SK-N-DZ (cell line): ENCODE data around the gene SWI5.
"Not testable (repeated sequence)": the region's sequence is repeated elsewhere in the genome, so short reads cannot be mapped to it uniquely, and the experiment has no call there.

Source experiments
- DNase-seq: peaks from one replicate; pipeline ENCODE4 v3.0.0-alpha.2; 2015; ENCODE audit warnings: low spot score

The SWI5 gene

DNA sequence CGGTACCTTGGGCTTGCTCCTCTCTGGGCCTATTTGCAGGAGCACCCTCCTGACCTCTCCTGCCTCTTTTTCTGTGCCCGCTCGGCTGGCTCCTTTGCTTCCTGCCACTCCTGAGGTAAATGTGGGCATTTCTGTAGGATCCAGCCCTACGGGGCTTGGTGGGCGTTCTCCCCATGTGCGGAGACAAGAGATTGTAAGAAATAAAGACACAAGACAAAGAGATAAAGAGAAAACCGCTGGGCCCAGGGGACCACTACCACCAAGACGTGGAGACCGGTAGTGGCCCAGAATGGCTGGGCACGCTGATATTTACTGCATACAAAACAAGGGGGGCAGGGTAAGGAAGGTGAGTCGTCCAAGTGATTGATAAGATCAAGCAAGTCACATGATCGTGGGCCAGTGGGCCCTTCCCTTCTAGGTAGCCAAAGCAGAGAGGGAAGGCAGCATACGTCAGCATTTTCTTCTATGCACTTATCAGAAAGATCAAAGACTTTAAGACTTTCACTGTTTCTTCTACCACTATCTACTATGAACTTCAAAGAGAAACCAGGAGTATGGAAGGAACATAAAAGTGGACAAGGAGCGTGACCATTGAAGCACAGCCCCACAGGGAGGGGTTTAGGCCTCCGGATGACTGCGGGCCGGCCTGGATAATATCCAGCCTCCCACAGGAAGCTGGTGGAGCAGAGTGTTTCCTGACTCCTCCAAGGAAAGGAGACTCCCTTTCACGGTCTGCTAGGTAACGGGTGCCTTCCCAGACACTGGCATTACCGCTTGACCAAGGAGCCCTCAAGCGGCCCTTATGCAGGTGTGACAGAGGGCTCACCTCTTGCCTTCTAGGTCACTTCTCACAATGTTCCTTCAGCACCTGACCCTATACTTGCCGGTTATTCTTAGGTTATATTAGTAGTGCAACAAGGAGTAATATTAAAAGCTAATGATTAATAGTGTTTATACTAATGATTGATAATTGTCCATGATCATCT, 3.3 kb downstream of the SWI5 start:
- DNase-seq, result not testable (repeated sequence)

DNA sequence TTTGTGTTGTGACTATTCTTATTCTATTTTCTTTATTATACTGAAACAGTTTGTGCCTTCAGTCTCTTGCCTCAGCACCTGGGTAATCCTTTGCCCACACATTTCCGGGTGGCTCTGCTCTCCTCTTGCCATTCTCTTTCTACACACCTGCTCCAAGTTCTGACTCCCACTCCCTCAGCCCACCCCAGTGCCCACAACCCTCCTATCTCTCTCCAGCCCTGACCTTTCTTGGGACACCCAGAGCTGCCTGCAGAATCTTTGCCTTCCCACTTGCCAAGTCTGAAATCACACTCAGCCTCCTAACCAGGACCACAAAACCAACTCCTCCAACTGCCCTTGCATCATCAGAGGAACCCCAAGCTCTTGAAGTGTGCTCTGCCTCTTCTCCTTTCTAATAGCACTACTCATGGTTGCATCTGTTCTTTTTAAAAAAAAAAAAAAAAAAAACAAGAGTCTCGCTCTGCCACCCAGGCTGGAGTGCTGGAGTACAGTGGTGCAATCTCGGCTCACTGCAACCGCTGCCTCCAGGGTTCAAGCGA, 4.1 kb downstream of the SWI5 start:
- DNase-seq, result no peak

DNA sequence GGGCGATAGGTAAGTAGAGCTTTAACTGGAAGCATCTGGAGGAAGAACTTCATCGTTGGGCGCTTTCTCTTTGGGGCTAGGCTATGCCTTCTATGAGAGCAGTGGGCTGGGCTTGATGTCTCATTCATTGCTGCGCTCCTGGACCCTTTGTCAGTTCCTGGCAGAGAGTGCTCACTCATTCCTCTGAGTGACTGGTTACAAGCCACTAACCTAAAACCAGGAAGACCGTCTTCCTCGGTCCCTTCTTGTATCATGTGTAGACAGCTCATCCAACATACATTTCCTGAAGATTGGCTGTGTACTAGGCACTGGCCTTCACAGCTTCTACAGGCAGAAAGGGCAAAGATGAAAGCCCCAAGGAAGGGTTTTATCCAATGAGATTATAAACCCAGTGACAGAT, 6.4 kb downstream of the SWI5 start:
- DNase-seq, result no peak

DNA sequence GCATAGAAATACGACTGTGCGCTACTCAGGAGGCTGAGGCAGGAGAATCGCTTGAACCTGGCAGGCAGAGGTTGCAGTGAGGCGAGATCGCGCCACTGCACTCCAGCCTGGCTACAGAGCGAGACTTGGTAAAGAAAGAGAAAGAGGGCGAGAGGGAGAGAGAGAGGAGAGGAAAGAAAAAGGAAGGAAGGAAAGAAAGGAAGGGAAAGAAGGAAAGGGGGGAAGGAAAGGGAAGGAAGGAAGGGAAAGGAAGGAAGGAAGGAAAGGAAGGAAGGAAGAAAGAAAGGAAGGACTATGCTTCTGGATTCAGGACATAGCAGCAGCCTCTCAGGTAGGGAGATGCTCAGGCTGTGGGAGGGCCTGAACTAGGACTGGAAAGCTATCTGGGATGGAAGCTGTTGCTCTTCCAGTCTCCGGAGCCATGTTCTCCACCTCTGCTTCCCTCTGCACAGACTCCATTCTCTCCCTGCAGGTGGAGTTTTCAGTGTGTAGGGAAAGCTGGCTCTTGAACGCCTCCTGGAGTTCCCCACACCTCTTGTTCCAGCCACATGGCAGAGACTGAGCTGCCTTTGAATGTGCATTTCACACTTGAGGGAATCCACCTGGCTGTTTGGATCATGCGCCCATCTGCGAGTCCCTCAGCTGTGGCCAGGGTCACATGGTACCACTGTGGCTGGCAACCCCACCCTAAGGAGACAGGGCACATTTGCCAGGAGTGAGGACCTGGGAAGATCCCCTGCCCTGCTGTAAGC, 9.1 kb downstream of the SWI5 start:
- no peak for DNase-seq

DNA sequence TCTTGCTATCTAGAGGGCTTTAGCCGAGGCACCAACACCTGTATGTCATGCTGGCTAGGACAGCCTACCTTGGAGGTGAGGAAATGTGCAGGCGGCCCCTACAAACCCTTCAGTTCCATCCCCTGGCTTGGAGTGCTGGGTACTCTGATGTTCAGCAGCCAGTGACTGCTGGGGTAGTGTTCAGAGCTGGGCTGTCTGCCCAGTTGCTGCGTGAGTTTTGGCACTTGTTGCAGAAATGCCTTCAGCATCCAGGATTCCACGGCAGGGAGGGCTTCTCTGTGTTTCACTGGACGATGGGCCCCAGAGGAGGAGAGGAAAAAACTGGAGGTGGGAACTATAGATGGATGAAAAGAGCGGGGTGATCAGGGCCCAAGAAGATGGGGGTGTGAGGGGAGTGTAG, 10.4 kb downstream of the SWI5 start:
- no peak for DNase-seq

DNA sequence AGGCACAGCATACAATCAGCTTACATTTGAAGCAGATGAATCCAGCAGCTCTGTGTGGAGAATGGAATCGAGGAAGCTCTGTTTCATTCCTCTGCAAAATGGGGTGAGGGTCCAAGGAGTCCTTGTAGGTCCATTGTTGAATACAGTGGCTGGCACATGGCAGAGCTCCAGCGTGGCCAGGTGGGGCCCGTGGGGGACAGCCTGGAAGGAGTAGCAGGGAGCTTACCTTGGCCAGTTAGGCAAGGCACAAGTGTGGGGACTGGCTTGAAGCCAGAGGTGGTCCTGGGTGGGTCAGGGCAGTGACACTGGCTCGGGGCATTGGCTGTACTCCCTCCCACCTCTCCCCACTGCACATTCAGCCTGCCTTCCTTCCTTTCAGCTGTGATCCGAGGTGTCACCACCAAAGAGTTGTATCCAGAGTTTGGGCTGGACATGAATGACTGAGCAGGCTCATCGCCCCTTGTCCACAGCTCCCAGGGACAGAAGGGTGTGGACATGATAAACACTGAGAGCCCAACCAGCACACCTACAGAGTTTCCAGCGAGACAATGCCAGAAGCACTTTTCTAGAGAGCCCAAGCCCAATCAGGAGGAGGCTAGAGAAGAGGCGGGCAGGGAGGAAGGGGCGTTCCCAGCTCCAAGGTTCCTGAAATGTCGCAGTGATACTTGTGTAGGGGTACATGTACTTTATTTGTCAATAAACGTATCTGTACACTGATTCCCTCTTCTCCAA, 12.4 kb downstream of the SWI5 start:
- no peak for DNase-seq

DNA sequence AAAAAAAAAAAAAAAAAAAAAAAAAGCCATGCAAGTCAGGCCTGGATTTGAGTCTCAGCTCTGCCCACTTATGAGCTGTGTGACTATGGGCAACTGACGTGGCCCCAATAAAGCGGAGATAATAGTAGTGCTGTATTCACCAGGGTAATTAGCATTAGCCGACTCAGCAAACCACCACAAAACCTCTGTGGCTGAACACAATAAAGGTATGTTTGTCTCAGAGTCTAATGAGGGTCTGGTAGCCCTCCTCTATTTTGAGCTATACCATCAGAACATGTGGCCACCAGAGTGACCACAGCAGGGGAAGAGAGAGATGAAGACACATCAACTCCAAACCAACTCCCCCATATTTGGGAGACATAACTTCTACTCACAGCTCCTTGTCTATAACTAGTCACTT, 15.9 kb downstream of the SWI5 start:
- no peak for DNase-seq

DNA sequence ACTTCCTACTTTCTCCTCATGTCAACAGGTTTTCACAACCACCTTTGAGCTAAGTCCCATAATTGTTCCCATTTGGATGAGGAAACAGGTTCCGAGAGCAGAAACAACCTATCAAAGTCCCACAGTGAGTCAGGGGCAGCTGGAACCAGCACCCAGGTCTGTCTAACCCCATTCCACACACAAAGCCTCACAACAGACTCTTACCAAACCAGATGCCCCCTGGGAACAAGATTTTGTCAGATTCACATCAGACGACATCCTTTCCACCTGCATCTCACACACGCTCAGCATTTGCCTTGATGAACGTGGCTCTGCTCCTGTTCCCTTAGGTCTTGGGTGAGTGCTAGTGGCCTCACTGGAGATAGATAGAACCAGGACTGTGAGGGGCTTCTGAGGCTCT, 17.0 kb downstream of the SWI5 start:
- DNase-seq, result peak; percentile 32

DNA sequence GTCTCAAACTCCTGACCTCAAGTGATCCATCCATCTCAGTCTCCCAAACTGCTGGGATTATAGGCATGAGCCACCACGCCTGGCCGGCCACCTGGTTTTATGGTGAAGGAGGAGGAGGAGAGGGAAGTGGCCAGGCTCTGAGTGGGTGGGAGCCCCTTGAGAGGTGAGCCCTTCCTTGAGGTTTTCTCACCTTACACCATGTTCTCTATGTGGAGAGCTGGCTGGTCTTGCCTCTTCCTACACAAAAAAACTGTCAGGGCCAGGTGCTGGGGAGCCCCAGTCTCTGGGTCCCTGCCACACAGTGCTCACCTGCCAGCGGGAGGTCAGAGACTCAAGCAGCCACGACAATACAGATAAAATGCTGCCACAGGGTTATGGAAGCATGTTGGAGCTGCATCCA, 18.1 kb downstream of the SWI5 start:
- DNase-seq, result no peak

DNA sequence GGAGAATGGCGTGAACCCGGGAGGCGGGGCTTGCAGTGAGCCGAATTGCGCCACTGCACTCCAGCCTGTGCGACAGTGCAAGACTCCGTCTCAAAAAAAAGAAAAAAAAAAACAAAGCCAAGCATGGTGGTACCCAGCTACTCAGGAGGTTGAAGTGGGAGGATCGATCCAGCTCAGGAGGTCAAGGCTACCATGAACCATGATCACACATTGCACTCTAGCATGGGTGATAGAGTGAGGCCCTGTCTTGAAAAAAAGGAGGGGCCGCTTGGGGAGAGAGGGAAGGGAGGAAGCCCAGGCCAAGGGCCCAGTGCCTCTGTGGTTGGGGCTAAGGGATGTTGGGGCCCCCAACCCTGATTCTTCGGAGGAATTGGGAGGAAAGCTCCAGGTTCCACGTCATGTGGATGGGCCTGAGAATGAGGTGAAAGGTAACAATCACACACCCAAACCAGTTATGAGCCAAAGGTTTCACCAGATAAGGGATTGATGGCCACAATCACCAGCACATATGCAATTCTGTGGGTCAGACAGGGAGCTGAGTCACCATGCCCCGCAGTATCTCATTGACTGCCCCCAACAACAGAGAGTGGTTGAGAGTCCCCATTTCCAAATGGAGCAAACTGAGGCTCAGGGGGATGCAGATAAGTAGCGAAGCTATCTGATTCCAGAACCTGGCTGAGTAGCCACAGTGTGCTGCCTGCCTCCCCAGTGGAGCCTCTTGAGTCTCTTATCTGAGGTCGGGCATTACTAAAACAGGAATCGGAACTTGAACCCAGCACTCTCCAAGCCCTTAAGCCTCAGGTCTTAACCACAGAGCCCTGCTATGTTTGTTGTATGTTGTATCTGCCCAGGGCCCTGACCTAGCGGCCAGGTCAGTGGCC, 20.5 kb downstream of the SWI5 start:
- no peak for DNase-seq

DNA sequence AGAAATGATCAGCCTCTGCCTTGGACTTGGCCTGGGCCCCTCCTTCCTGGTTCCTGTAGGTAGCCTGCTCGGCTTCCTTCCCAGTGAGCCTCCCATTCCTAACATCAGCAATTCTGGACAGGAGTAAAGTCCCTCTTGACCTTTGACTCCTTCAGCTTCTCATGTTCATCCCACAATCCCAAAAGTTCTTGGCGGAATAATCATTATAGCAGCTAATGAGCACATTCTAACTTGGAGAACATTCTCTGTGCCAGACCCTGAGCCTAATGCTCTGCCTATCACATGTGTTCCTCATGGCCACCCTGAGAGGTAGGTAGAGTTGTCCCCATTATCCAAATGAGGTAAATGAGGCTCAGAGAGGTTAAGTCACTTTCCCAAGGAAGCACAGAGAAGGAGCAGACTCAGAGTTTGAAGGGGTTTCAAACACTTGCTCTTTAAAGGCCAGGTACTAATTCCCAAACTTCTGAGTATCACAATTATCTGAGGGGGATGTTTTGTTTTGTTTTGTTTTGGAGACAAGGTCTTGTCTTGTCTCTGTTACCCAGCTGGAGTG, 21.2 kb downstream of the SWI5 start:
- DNase-seq, result no peak

DNA sequence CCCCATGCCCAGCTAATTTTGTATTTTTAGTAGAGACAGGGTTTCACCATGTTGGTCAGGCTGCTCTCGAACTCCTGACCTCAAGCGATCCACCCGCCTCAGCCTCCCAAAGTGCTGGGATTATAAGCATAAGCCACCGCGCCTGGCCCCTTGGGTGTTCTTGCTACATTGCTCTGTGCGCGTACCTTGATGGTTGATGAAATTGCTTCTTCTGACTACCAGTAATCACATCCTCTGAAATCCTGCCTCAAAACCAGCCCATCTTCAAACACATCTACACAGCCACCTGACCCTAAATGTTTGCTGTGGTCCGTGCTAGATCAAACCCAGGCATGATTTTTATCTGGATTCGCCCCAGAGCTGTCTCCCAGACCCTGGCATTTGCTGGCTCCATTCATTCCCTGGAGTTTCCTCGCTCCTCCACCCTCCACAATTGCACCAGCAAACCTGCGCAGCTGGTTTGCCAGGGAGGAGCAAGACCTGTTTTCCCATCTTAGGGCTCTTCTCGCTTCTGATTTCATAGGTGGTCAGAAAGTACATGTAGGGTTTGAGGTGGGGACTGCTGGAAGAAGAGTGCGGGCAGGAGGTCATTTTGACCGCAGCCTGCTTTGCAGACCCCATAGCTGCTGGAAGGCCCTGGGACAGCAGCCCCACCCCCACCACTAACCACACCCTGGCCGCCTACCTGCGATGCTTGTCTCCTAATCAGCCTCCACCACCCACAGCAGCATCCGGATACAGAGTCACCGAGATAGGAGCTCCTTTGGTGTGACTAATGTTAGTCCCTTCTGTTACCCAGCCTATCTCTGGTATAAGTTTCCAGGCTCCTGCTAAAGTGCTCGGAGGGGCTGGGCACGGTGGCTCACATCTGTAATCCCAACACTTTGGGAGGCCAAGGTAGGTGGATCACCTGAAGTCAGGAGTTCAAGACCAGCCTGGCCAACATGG, 22.7 kb downstream of the SWI5 start:
- peak; percentile 60 for DNase-seq

DNA sequence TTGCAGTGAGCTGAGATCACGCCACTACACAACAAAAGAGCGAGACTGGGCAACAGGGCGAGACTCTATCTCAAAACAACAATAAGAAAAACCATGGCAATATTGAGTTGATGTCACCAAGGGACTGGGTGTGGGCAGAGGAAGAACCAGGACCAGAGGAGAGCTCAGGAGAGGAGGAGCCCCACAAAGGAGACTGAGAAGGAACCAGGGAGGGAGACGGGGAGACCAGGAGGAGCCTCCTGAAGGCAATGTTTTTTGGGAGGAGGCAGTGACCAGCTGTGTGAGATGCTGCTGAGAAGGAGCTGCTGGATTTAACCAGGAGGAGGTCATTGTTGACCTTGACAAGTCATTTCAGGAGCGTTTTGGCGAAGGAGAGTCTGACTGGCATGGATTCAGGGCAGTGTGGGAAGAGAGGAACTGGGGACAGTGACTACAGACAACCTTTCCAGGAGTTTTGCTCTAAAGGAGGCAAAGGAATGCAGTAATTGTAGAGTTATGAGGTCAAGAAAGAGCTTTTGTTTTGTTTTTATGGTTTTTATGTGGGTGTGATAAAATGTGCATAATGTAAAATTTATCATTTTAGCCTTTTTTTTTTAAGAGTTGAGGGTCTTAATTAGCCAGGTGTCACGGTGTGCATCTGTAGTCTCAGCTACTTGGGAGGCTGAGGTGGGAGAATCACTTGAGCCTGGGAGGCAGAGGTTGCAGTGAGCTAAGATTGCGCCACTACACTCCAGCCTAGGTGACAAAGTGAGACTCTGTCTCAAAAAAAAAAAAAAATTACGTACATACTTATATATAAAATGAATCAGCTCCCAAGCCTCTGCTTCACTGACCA, 28.3 kb downstream of the SWI5 start:
- no peak for DNase-seq

DNA sequence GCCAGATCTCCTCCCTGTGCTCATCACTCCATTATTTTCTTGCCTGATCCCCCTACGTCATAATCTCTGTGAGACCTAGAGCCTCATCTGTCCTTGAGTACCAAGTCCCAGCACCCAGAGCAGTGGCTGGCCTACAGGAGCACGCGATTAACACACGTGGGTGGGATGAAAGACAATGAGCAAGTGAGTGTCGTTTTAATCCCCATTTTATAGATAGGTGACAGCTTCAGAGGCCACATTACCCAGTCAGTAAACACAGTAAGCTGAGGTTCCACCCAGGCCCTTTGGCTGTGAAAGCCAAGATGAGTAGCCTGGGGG, 28.9 kb downstream of the SWI5 start:
- DNase-seq, result no peak

DNA sequence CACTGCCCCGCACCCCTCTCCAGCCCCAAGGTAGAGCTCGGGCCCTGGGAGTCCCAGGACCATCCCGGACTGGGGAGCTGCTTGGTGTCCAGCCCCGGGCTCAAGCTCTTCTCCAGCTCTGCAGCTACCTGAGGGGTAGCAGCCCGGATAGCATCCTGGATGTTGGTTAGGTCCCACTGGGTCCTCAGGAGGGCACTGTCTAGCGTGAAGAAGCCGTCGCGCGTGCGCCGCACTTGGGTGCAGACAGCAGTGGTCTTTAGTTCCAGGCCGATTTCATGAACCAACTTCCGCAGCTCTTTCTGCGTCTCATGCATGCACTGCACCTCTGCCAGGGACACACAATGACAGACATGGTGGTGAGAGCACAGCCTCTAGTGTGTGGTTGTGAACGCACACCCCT, 33.5 kb downstream of the SWI5 start:
- no peak for DNase-seq

DNA sequence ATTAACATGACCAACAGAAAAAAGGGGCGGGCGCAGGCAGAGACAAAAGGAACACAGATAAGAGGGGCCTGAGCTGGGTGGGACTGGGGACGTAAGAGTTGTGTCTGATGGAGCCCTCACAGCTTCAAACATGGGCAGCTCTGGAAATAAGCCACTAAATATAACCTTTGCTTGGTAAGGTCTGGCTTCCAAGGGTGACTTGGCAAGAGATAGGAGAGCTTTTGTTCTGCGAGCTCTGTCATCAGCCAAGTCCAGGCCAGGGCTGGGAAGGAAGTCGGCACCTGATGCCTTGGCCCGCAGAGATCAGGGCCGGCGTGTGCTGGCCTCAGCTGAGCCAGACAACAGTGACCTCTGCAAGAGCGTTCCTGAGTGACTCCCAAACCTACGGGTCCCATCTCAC, 34.4 kb downstream of the SWI5 start:
- DNase-seq, result no peak

DNA sequence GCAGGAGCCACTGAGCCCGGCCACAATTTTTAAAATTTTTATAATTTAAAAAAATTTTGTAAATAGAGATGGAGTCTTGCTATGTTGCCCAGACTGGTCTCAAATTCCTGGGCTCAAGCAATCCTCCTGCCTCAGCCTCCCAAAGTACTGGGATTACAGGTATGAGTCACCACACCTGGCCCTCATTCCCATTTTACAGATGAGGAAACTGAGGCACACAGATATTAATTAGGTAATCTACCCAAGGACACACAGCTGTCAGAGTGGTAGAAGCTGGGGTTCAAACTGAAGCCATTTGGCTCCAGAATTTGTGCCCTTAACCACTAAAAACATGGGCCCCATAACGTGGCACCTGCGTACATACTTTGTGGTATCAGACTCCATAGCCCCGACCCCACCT, 38.6 kb downstream of the SWI5 start:
- no peak for DNase-seq

DNA sequence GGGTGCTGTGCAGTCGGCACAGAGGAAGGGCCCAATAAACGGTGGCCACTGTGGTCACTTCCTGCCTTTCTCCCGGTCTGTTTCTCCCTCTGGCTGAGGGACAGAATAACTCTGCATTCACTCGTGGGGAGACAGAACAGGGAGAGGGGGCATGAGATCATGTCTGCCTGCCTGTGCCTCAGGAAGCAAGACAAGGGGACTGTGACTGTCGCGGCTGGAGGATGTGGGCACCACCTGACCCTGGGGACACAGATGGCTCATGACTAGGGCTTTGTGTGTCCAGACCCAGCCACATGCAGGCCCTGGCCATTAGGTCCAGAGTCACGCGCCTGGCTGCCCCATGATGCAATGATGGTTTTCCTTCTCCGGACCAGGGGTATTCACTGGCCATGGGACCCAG, 40.3 kb downstream of the SWI5 start:
- no peak for DNase-seq

DNA sequence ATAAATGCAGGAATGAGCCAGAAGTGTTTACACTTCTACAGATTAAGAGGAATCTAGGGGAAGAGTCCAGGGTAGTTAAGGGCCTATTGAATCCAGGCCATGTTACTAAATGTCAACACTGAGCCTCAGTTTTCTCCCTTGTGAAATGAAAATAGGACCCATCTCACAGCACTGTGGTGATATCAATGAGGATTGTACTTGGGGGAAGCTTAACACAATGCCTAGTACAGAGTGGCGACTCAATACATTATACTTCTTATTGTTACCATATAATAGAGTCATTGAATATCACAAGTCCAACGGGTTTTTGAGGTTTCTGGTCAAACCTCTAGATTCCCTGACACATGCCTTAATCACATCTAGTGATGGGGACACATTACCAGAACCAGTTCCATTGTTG, 41.6 kb downstream of the SWI5 start:
- no peak for DNase-seq
